DND-41 (cell line): ENCODE results near the gene NXF1.

Source experiments
- CTCF ChIP-seq: IDR thresholded peaks from 2 replicates; pipeline ENCODE4 v1.5.1; 2012; ENCODE audit warnings: borderline replicate concordance, low read length, moderate library complexity, mild to moderate bottlenecking; ENCODE audit not compliant: poor library complexity, severe bottlenecking; ENCODE audit errors: extremely low read depth
- EZH2 ChIP-seq: IDR thresholded peaks from 3 replicates; pipeline ENCODE4 v1.6.1; 2012; ENCODE audit warnings: borderline replicate concordance, low read depth, mild to moderate bottlenecking, moderate library complexity, low read length, inconsistent platforms; ENCODE audit not compliant: severe bottlenecking

GRCh38 chr11:62854013-62854824, 49.0 kb upstream of the NXF1 start:
- TF ChIP-seq CTCF (no peak), EZH2 (no peak)
